Natural killer cell (primary cell): ENCODE measurements around the gene MRPL40. TPM values are rescaled to one million over a fixed set of nuclear protein-coding genes. Genes with fewer than 3 reads are reported as not detected.

Experiments used
- ATAC-seq, 3 donors: fragments of 150-1000 bp in 2 of 3; fragments of 200-7000 bp in 1 of 3; cut with Tn5 transposase; 1 replicate in 1 of 3; 2 replicates in 2 of 3; pipeline ENCODE4 v1.10.0; 2021; ENCODE audit warnings: mild to moderate bottlenecking in 2 of 3, moderate library complexity in 2 of 3
- DNase-seq, 2 donors: peaks; one replicate each; pipeline versions ENCODE4 v3.0.0 to v3.0.0-alpha.2; 2013 to 2021; ENCODE audit warnings: mixed read lengths in 1 of 2
- H3K27ac ChIP-seq: one replicate; pipeline ENCODE4 v1.5.1; 2013; ENCODE audit warnings: mild to moderate bottlenecking, low read length
- H3K27me3 ChIP-seq: one replicate; pipeline ENCODE4 v1.6.1; 2013; ENCODE audit warnings: low read length; ENCODE audit not compliant: control insufficient read depth, insufficient read depth
- H3K36me3 ChIP-seq: one replicate; pipeline ENCODE4 v1.6.1; 2013; ENCODE audit warnings: low read length; ENCODE audit not compliant: control insufficient read depth, insufficient read depth
- H3K4me1 ChIP-seq: one replicate; pipeline ENCODE4 v1.6.1; 2013; ENCODE audit warnings: low read length; ENCODE audit not compliant: control insufficient read depth, insufficient read depth
- H3K4me3 ChIP-seq: one replicate; pipeline ENCODE4 v1.5.1; 2013; ENCODE audit warnings: low read length
- H3K9me3 ChIP-seq: one replicate; pipeline ENCODE4 v1.6.1; 2013; ENCODE audit warnings: low read length; ENCODE audit not compliant: control insufficient read depth, insufficient read depth
- H3K27ac Mint-ChIP-seq, 2 donors: one replicate each; pipeline ENCODE4 v1.8.0; 2022; ENCODE audit warnings: mild to moderate bottlenecking in 2 of 2, mixed read lengths in 2 of 2, moderate library complexity in 1 of 2
- H3K27me3 Mint-ChIP-seq, 2 donors: one replicate each; pipeline ENCODE4 v1.8.0; 2022; ENCODE audit warnings: low read depth in 2 of 2, mixed read lengths in 2 of 2
- H3K36me3 Mint-ChIP-seq: one replicate; pipeline ENCODE4 v1.8.0; 2022; ENCODE audit warnings: mixed read lengths
- H3K4me1 Mint-ChIP-seq, 2 donors: one replicate each; pipeline ENCODE4 v1.8.0; 2022; ENCODE audit warnings: mixed read lengths in 2 of 2
- H3K4me3 Mint-ChIP-seq: one replicate; pipeline ENCODE4 v1.8.0; 2022; ENCODE audit warnings: mild to moderate bottlenecking, moderate library complexity, mixed read lengths
- H3K9me3 Mint-ChIP-seq, 2 donors: one replicate each; pipeline ENCODE4 v1.8.0; 2022; ENCODE audit warnings: mixed read lengths in 2 of 2
- WGBS: methylation state at CpG from one replicate; pipeline ENCODE4 v1.1.7; 2013; ENCODE audit warnings: missing lambda C conversion rate; ENCODE audit not compliant: insufficient coverage; 5-methylcytosine and 5-hydroxymethylcytosine counted together
- intact Hi-C: fragments of 100-400 bp; cut with micrococcal nuclease; formaldehyde crosslinking; loops from one replicate; pipeline ENCODE4 v1.14.2; 2022
- total RNA-seq, 4 donors: library from RNA; stranded (reverse); fragments of 120-200 nt in 1 of 4; gene quantifications; one replicate each; pipeline versions ENCODE4 v1.2.3 to v1.2.4, GENCODE V29; 2013 to 2022
- TF ChIP-seq, protein P1 (sequence below): fragments of 200-600 bp; IDR thresholded peaks from one replicate; pipeline ENCODE4 v1.8.0; 2022; ENCODE audit warnings: antibody characterized with exemption

The MRPL40 gene
- total RNA-seq, 3 donors from 2014 or later (not counting 1 experiment from before 2014, with no cell fraction given): 11.6 to 16.7 (median 14.2) TPM

DNA sequence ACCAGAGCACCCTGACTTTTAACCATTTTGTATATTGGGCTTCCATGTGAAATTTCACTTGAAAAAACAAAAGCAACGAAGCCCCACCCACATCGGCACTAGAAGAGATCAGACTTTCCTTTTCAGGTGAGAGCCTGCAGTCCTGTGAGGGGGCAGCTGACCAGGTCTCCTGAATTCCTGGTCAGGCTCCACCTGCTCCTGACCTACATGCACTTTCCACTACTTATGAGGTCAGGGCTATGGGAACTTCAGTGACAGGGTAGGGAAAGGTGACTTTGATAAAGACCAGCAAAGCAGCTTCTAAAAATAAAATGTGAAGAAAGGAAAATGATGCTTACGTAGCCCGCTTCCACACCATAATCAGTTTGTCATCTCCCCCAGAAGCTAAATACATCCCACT lies 25.5 kb upstream of the MRPL40 start:
- Histone ChIP-seq H3K27me3 (no peaks in the 10 kb centered on the region), H3K9me3 (no peaks in the 10 kb centered on the region), H3K4me1 (peaks cover 10% of the 10 kb centered on the region), H3K4me3 (no peak overlapping the region), H3K27ac (no peak overlapping the region), H3K36me3 (peaks cover 60% of the 10 kb centered on the region)
- WGBS: 97% methylated on average over 2 of the region's 4 CpGs
- TF ChIP-seq, protein P1, sequence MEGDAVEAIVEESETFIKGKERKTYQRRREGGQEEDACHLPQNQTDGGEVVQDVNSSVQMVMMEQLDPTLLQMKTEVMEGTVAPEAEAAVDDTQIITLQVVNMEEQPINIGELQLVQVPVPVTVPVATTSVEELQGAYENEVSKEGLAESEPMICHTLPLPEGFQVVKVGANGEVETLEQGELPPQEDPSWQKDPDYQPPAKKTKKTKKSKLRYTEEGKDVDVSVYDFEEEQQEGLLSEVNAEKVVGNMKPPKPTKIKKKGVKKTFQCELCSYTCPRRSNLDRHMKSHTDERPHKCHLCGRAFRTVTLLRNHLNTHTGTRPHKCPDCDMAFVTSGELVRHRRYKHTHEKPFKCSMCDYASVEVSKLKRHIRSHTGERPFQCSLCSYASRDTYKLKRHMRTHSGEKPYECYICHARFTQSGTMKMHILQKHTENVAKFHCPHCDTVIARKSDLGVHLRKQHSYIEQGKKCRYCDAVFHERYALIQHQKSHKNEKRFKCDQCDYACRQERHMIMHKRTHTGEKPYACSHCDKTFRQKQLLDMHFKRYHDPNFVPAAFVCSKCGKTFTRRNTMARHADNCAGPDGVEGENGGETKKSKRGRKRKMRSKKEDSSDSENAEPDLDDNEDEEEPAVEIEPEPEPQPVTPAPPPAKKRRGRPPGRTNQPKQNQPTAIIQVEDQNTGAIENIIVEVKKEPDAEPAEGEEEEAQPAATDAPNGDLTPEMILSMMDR: no peak
- peaks cover 34 to 40% of the 10 kb centered on the region in 2 donors for H3K4me1 Mint-ChIP-seq
- intact Hi-C loops: no loop called here
- H3K9me3 Mint-ChIP-seq: no peaks in the 10 kb centered on the region
- H3K27ac Mint-ChIP-seq: peak overlapping the region; percentile 48 to 56
- H3K36me3 Mint-ChIP-seq: peaks cover 15% of the 10 kb centered on the region
- DNase-seq (no peak), ATAC-seq (no peak)
- no peak overlapping the region for H3K4me3 Mint-ChIP-seq
- H3K27me3 Mint-ChIP-seq: no peaks in the 10 kb centered on the region

GRCh38 chr22:19407649-19408606 lies 24.4 kb upstream of the MRPL40 start:
- Histone ChIP-seq H3K4me1 (peaks cover 21% of the 10 kb centered on the region), H3K36me3 (peaks cover 58% of the 10 kb centered on the region), H3K27me3 (no peaks in the 10 kb centered on the region), H3K9me3 (no peaks in the 10 kb centered on the region), H3K27ac (no peak overlapping the region), H3K4me3 (no peak overlapping the region)
- Mint-ChIP-seq H3K27me3 (no peaks in the 10 kb centered on the region), H3K4me1 (peaks cover 41 to 51% of the 10 kb centered on the region in 2 donors), H3K36me3 (peaks cover 15% of the 10 kb centered on the region), H3K9me3 (no peaks in the 10 kb centered on the region), H3K4me3 (no peak overlapping the region), H3K27ac (peak overlapping the region; percentile 47 to 56)
- DNase-seq (no peak), ATAC-seq (no peak)
- intact Hi-C loops: no loop called here
- TF ChIP-seq, protein P1: no peak
- 94% methylated on average over 15 of the region's 16 CpGs for WGBS

GRCh38 chr22:19410941-19411689 lies 21.2 kb upstream of the MRPL40 start:
- Mint-ChIP-seq H3K36me3 (peaks cover 8% of the 10 kb centered on the region), H3K9me3 (no peaks in the 10 kb centered on the region), H3K4me3 (no peak overlapping the region), H3K27ac (peak overlapping the region; percentile 77 to 81), H3K27me3 (no peaks in the 10 kb centered on the region), H3K4me1 (peaks cover 54 to 59% of the 10 kb centered on the region in 2 donors)
- Histone ChIP-seq H3K27me3 (no peaks in the 10 kb centered on the region), H3K4me3 (no peak overlapping the region), H3K4me1 (peaks cover 27% of the 10 kb centered on the region), H3K9me3 (no peaks in the 10 kb centered on the region), H3K36me3 (peaks cover 41% of the 10 kb centered on the region), H3K27ac (no peak overlapping the region)
- DNase-seq (no peak), ATAC-seq (no peak)
- WGBS: 97% methylated on average over 6 of the region's 6 CpGs
- intact Hi-C loops: no loop called here
- TF ChIP-seq, protein P1: no peak
